Kidney (tissue), 14 donors: ENCODE data around the gene TSNAXIP1. TPM values are rescaled to one million over a fixed set of nuclear protein-coding genes. Genes with fewer than 3 reads are reported as not detected.

Source experiments
- DNase-seq, 5 donors: peaks; one replicate each; pipeline ENCODE4 v3.0.0-alpha.2; 2013 to 2020
- FAIRE-seq: peaks from 2 replicates; lab custom pipeline; 2012; peaks lifted over from hg19 to GRCh38; lab: Jason Lieb, UNC
- H3K27ac ChIP-seq, 2 donors: one replicate each; pipeline ENCODE4 v1.7.0; 2013; ENCODE audit warnings: low read depth in 2 of 2, low read length in 2 of 2, inconsistent platforms in 1 of 2
- H3K27me3 ChIP-seq: one replicate; pipeline ENCODE4 v1.7.1; 2013; ENCODE audit warnings: low read length, inconsistent platforms; ENCODE audit not compliant: control insufficient read depth, insufficient read depth
- H3K36me3 ChIP-seq, 3 donors: one replicate each; pipeline versions ENCODE4 v1.7.0 to v1.7.1; 2013; ENCODE audit warnings: low read length in 3 of 3, control low read depth in 1 of 3, inconsistent platforms in 1 of 3; ENCODE audit not compliant: insufficient read depth in 3 of 3, control insufficient read depth in 2 of 3
- H3K4me1 ChIP-seq, 3 donors: one replicate each; pipeline versions ENCODE4 v1.7.0 to v1.7.1; 2013; ENCODE audit warnings: low read length in 3 of 3, inconsistent platforms in 1 of 3, low read depth in 1 of 3; ENCODE audit not compliant: control insufficient read depth in 2 of 3, insufficient read depth in 2 of 3
- H3K4me3 ChIP-seq, 3 donors: one replicate each; pipeline versions ENCODE4 v1.7.0 to v1.8.1; 2013; ENCODE audit warnings: low read length in 3 of 3, control low read depth in 1 of 3, inconsistent platforms in 1 of 3
- H3K9ac ChIP-seq, 3 donors: one replicate each; pipeline versions ENCODE4 v1.7.0 to v1.7.1; 2013; ENCODE audit warnings: low read length in 3 of 3, control low read depth in 1 of 3, inconsistent platforms in 1 of 3
- H3K9me3 ChIP-seq, 3 donors: one replicate each; pipeline versions ENCODE4 v1.7.0 to v1.7.1; 2013; ENCODE audit warnings: low read length in 3 of 3, control low read depth in 1 of 3, inconsistent platforms in 1 of 3; ENCODE audit not compliant: control insufficient read depth in 2 of 3, insufficient read depth in 1 of 3
- intact Hi-C: fragments of 100-400 bp; cut with DNase I; formaldehyde crosslinking; loops from one replicate; pipeline ENCODE4 v1.11.1; 2022
- polyA plus RNA-seq: library from polyadenylated mRNA; stranded (reverse); fragments of 350-450 nt; fragmentation: Illumina TruSeq; extraction: RNeasy Lipid Tissue Mini Kit (QIAGEN cat#74804); gene quantifications from one replicate; pipeline ENCODE4 v1.2.3, GENCODE V29; 2014; ENCODE audit warnings: low read depth, low replicate concordance; ENCODE audit not compliant: insufficient read depth
- total RNA-seq: library from RNA; stranded (reverse); fragmentation: NEBNext Ultra II Directional; extraction: Animal tissue kit (Norgen Biotek cat#: 25700); gene quantifications from one replicate; pipeline ENCODE4 v1.2.1, GENCODE V29; 2021
- TF ChIP-seq, protein P1 (sequence below): IDR thresholded peaks from 3 replicates; pipeline ENCODE4 v1.5.1; 2012; ENCODE audit warnings: mild to moderate bottlenecking, moderate library complexity, borderline replicate concordance; ENCODE audit not compliant: insufficient read depth; ENCODE audit errors: extremely low read depth
- donor health status: control.
- donor health status: control.
- donor health status: control.
- donor health status: control.
- donor health status: control.
- donor health status: DM: yes; HTN: yes; CAD: no.
- donor health status: Normal renal cell carcinoma (clear cell type).

Gene TSNAXIP1
- total and polyA plus RNA-seq, 2 donors from 2014 or later: 2.8 to 3.9 TPM

DNA sequence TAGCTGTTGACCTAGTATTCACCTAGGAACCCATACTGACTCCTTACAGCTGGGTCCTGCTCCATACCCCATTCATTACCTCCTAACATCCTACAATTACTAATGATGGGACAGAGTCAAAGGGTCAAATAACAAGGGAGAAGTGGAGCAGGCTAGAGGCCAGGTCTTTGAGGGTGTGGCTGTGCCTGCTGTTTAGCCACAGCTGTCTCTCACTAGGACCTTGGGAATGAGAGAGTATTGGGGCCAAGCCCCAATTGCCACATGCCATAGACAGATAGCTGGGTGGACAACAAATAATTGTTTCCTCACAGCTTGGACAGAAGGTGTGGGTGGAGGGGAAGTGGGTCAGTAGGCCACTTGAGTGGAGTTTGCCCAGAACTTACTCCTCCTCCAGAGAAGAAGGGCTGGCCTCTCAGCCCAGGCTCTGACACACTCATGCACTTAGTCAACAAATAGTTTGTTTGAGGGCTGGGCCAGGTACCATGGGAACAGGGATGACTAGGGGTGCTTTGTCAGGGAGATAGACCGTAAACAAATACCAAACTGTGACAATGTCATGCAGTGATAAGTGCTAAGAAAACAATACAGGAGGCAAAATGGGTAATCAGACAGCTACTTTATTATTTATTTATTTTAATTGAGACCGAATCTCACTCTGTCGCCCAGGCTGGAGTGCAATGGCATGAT is 51.0 kb downstream of the TSNAXIP1 start:
- H3K36me3 ChIP-seq: peaks cover 0 to 5% (median 0%) of the 10 kb centered on the region in 3 donors
- H3K9me3 ChIP-seq: no peaks in the 10 kb centered on the region
- no peaks in the 10 kb centered on the region for H3K27me3 ChIP-seq
- no peak overlapping the region for H3K9ac ChIP-seq
- no peak overlapping the region for H3K4me3 ChIP-seq
- peaks cover 0 to 17% (median 15%) of the 10 kb centered on the region in 3 donors for H3K4me1 ChIP-seq
- TF ChIP-seq, protein P1, sequence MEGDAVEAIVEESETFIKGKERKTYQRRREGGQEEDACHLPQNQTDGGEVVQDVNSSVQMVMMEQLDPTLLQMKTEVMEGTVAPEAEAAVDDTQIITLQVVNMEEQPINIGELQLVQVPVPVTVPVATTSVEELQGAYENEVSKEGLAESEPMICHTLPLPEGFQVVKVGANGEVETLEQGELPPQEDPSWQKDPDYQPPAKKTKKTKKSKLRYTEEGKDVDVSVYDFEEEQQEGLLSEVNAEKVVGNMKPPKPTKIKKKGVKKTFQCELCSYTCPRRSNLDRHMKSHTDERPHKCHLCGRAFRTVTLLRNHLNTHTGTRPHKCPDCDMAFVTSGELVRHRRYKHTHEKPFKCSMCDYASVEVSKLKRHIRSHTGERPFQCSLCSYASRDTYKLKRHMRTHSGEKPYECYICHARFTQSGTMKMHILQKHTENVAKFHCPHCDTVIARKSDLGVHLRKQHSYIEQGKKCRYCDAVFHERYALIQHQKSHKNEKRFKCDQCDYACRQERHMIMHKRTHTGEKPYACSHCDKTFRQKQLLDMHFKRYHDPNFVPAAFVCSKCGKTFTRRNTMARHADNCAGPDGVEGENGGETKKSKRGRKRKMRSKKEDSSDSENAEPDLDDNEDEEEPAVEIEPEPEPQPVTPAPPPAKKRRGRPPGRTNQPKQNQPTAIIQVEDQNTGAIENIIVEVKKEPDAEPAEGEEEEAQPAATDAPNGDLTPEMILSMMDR: no peak
- H3K27ac ChIP-seq: no peak overlapping the region
- intact Hi-C loops: no loop called here
- no peak for FAIRE-seq
- peak in 4 of 5 donors; percentile 34 to 80 (median 56) for DNase-seq

DNA sequence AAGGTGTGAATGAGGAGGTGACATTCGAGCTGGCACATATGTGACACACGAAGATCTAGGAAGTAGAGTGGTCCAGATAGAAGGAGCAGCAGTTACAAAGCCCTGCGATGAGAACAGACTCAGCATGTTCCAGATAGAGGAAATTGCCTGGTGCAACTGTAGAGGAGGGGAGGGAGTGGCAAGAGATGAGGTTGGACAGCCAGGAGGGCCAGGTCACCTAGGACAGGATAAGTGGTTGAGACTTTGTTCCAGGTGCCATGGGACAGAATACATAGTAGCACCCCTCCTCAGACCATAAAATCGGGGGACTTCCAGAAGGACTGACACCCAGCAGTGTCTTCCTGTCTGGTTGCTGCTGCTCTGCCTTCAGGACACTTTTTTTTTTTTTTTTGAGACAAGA is 51.8 kb downstream of the TSNAXIP1 start:
- FAIRE-seq: no peak
- H3K4me1 ChIP-seq: peaks cover 0 to 21% (median 18%) of the 10 kb centered on the region in 3 donors
- H3K9me3 ChIP-seq: no peaks in the 10 kb centered on the region
- DNase-seq: no peak
- TF ChIP-seq, protein P1: no peak
- peaks cover 0 to 5% (median 0%) of the 10 kb centered on the region in 3 donors for H3K36me3 ChIP-seq
- peak overlapping the region in 1 of 3 donors; percentile 19 for H3K9ac ChIP-seq
- intact Hi-C loops: no loop called here
- H3K4me3 ChIP-seq: no peak overlapping the region
- H3K27ac ChIP-seq: no peak overlapping the region
- H3K27me3 ChIP-seq: no peaks in the 10 kb centered on the region

DNA sequence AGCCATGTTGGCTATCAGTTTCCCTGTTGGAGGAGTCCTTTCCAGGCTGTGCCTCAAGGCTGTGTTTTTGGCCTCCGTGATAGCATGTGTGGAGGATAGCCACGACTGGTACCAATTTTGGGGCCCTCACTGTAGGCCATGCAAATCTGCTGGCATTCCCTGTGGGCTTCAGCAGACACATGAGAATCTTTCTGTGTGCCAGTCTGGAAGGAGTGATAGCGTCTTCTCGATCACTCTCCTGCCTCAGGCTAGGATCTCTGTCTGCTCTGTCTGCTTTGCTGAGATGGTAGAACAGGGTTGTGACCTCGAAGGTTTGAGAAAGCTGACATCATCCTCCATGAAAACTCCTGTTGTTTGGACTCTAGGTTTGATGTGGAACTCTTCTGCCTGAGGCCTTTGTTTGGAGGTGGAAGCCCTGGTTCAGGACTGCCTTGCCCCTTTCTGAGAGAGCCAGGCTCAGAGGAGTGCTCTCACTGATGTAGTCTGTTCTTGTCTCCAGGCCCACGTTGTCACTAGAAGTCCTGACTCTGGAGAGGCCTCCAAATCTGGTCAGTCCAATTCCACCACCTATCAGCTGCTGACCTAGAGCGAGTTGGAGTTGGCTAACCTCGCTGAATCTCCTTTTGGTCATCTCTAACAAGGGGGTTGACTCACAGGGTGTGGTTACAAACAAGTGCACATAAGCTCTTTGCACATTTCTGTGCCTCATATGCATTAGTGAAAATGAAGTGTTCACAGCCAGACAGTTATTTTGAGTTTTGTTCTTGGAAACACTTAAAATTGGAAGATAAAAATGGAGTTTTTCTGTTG is 54.1 kb downstream of the TSNAXIP1 start:
- no peak for FAIRE-seq
- TF ChIP-seq, protein P1: no peak
- H3K9ac ChIP-seq: no peak overlapping the region
- intact Hi-C loops: no loop called here
- no peaks in the 10 kb centered on the region for H3K9me3 ChIP-seq
- peaks cover 0 to 20% (median 14%) of the 10 kb centered on the region in 3 donors for H3K4me1 ChIP-seq
- no peaks in the 10 kb centered on the region for H3K27me3 ChIP-seq
- H3K4me3 ChIP-seq: no peak overlapping the region
- no peak for DNase-seq
- peaks cover 0 to 9% (median 0%) of the 10 kb centered on the region in 3 donors for H3K36me3 ChIP-seq
- H3K27ac ChIP-seq: no peak overlapping the region
